ENCODE results near the gene COL21A1.

COL21A1 gene

GRCh38 chr6:56109149-56109548 is 138.2 kb downstream of the COL21A1 start:
- H3K36me3 ChIP-seq (ENCODE audit: control insufficient read depth, insufficient read depth, low read length) = no peaks in the 10 kb centered on the region
- no peak for DNase-seq (ENCODE audit: extremely low read depth, insufficient read length)
- no peaks in the 10 kb centered on the region for H3K27me3 ChIP-seq (replicated peaks; ENCODE audit: control insufficient read depth, insufficient read depth, low read length)
- TF ChIP-seq CTCF (IDR thresholded peaks at IDR 0.05; ENCODE audit: insufficient read depth, low read length, poor library complexity, severe bottlenecking) = no peak
- no peak overlapping the region for H3K4me3 ChIP-seq (replicated peaks; ENCODE audit: low read depth, low read length)

GRCh38 chr6:56106231-56106630 is 141.1 kb downstream of the COL21A1 start:
- no peak for DNase-seq (ENCODE audit: extremely low read depth, insufficient read length)
- no peak for TF ChIP-seq CTCF (IDR thresholded peaks at IDR 0.05; ENCODE audit: insufficient read depth, low read length, poor library complexity, severe bottlenecking)
- Histone ChIP-seq H3K27me3 (replicated peaks; ENCODE audit: control insufficient read depth, insufficient read depth, low read length) (no peaks in the 10 kb centered on the region), H3K4me3 (replicated peaks; ENCODE audit: low read depth, low read length) (no peak overlapping the region), H3K36me3 (ENCODE audit: control insufficient read depth, insufficient read depth, low read length) (no peaks in the 10 kb centered on the region)

- DNase-seq (ENCODE audit: extremely low read depth, insufficient read length) = no peak
- Histone ChIP-seq H3K4me3 (replicated peaks; ENCODE audit: low read depth, low read length) (no peak overlapping the region), H3K36me3 (ENCODE audit: control insufficient read depth, insufficient read depth, low read length) (no peaks in the 10 kb centered on the region), H3K27me3 (replicated peaks; ENCODE audit: control insufficient read depth, insufficient read depth, low read length) (no peaks in the 10 kb centered on the region)
- TF ChIP-seq CTCF (IDR thresholded peaks at IDR 0.05; ENCODE audit: insufficient read depth, low read length, poor library complexity, severe bottlenecking) = no peak
Measured at GRCh38 chr6:56104591-56104990, 142.8 kb downstream of the COL21A1 start.

GRCh38 chr6:56102216-56102615 is 145.2 kb downstream of the COL21A1 start:
- Histone ChIP-seq H3K36me3 (ENCODE audit: control insufficient read depth, insufficient read depth, low read length) (no peaks in the 10 kb centered on the region), H3K27me3 (replicated peaks; ENCODE audit: control insufficient read depth, insufficient read depth, low read length) (no peaks in the 10 kb centered on the region), H3K4me3 (replicated peaks; ENCODE audit: low read depth, low read length) (no peak overlapping the region)
- no peak for TF ChIP-seq CTCF (IDR thresholded peaks at IDR 0.05; ENCODE audit: insufficient read depth, low read length, poor library complexity, severe bottlenecking)
- DNase-seq (ENCODE audit: extremely low read depth, insufficient read length) = no peak

- TF ChIP-seq CTCF (IDR thresholded peaks at IDR 0.05; ENCODE audit: insufficient read depth, low read length, poor library complexity, severe bottlenecking) = no peak
- DNase-seq (ENCODE audit: extremely low read depth, insufficient read length) = no peak
- no peaks in the 10 kb centered on the region for H3K36me3 ChIP-seq (ENCODE audit: control insufficient read depth, insufficient read depth, low read length)
- no peaks in the 10 kb centered on the region for H3K27me3 ChIP-seq (replicated peaks; ENCODE audit: control insufficient read depth, insufficient read depth, low read length)
- H3K4me3 ChIP-seq (replicated peaks; ENCODE audit: low read depth, low read length) = no peak overlapping the region
Measured at GRCh38 chr6:56101141-56101553, 146.2 kb downstream of the COL21A1 start.

GRCh38 chr6:56096946-56097621 is 150.3 kb downstream of the COL21A1 start:
- Histone ChIP-seq H3K27me3 (replicated peaks; ENCODE audit: control insufficient read depth, insufficient read depth, low read length) (no peaks in the 10 kb centered on the region), H3K4me3 (replicated peaks; ENCODE audit: low read depth, low read length) (no peak overlapping the region), H3K36me3 (ENCODE audit: control insufficient read depth, insufficient read depth, low read length) (no peaks in the 10 kb centered on the region)
- TF ChIP-seq CTCF (IDR thresholded peaks at IDR 0.05; ENCODE audit: insufficient read depth, low read length, poor library complexity, severe bottlenecking) = no peak
- DNase-seq (ENCODE audit: extremely low read depth, insufficient read length) = no peak

Measured in GM06990 (cell line).